ENCODE data around the gene POP5. TPM values are rescaled to one million over a fixed set of nuclear protein-coding genes. Genes with fewer than 3 reads are reported as not detected.

The POP5 gene
- total and polyA plus RNA-seq, 12 donors = 31.4 to 158 (median 68.9) TPM

GRCh38 chr12:120539303-120539702 is 41.9 kb downstream of the POP5 start:
- Histone ChIP-seq H3K36me3 (replicated peaks in 1 of 2) (peaks cover 0 to 6% of the 10 kb centered on the region in 2 donors), H3K4me1 (replicated peaks in 1 of 2) (peaks cover 82 to 83% of the 10 kb centered on the region in 2 donors), H3K27ac (peak overlapping the region; percentile 70 to 99 (median 86)), H3K4me3 (no peak overlapping the region), H3K9me3 (replicated peaks in 1 of 3) (no peaks in the 10 kb centered on the region), H3K27me3 (no peaks in the 10 kb centered on the region)
- 15 to 33% (median 30%) methylated on average over 1 of the region's 1 CpG for WGBS, 4 donors
- intact Hi-C loops (cut with DNase I) = no loop called here
- DNase-seq = peak in 2 of 7 donors; percentile 16 to 40
- TF ChIP-seq, protein P1, sequence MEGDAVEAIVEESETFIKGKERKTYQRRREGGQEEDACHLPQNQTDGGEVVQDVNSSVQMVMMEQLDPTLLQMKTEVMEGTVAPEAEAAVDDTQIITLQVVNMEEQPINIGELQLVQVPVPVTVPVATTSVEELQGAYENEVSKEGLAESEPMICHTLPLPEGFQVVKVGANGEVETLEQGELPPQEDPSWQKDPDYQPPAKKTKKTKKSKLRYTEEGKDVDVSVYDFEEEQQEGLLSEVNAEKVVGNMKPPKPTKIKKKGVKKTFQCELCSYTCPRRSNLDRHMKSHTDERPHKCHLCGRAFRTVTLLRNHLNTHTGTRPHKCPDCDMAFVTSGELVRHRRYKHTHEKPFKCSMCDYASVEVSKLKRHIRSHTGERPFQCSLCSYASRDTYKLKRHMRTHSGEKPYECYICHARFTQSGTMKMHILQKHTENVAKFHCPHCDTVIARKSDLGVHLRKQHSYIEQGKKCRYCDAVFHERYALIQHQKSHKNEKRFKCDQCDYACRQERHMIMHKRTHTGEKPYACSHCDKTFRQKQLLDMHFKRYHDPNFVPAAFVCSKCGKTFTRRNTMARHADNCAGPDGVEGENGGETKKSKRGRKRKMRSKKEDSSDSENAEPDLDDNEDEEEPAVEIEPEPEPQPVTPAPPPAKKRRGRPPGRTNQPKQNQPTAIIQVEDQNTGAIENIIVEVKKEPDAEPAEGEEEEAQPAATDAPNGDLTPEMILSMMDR (IDR thresholded peaks at IDR 0.05) = no peak
- no peak for TF ChIP-seq POLR2A (IDR thresholded peaks at IDR 0.05)

DNA sequence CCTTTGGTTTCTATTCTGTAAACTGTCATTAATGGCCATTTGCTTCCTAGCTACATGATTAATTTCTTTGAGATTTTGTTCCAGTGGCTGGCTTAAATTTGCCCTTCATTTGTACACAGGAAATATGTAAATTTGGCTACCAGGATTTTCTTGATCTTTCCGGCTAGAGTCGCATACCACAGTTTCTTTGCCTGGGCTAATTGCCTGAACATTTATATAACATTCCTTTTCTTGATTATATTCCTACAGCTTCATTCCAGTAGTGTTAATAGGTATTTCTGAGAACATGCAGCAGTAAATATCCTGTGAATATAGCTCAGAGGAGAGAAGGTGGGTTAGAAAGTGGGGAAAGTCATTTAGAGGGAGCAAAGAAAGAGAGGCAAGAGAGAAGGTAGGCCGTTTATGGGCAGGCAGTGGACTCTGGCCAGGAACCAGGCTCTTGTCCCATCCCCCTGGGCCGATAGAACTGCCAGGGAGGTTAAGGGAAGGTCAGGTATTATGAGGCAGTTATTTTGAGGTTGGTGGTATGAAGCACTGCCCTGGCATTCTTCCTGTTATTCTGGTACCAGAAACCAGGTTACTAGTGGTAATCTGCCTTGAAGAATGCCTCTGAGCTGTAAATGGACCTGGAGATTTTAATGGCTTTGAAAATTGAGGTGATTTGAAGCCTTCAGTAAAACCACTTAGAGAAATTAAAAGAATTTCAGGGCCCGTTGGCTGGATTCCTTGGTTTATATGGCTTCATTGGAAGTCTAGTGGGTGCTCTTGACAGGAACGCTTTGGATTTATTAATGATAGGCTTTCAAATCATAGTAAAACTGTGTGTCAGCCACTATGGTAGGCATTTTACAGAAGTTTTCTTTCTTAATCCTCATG is 42.7 kb downstream of the POP5 start:
- Histone ChIP-seq H3K36me3 (replicated peaks in 1 of 2) (peaks cover 0 to 6% of the 10 kb centered on the region in 2 donors), H3K27me3 (no peaks in the 10 kb centered on the region), H3K4me3 (peak overlapping the region in 1 of 4 donors; percentile 90), H3K27ac (peak overlapping the region; percentile 70 to 99 (median 86)), H3K4me1 (replicated peaks in 1 of 2) (peaks cover 74 to 80% of the 10 kb centered on the region in 2 donors), H3K9me3 (replicated peaks in 1 of 3) (no peaks in the 10 kb centered on the region)
- WGBS, 4 donors = 9 to 15% (median 11%) methylated on average over 6 of the region's 6 CpGs
- TF ChIP-seq POLR2A (IDR thresholded peaks at IDR 0.05) = peak in 1 of 2 donors; percentile 45
- TF ChIP-seq, protein P1 (IDR thresholded peaks at IDR 0.05) = no peak
- peak; percentile 52 to 80 (median 71) for DNase-seq
- intact Hi-C loops (cut with DNase I) = no loop called here

DNA sequence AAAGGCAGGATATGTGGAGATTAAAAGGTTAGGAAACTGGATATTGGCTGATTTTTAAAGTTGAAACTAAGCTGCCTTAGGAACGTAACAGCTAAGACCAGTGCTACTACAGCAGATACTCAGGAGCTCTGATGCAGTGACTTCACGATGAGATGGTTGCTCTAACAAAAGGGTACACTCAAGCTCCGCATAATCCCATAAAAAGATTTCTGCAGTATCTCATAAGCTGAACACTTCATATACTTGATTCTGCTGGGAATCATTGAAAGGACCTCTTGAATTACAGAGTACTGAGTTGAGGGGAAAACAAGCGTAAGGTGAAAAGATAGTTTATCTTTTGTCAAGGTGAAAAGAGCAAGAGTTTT is 43.4 kb downstream of the POP5 start:
- TF ChIP-seq POLR2A (IDR thresholded peaks at IDR 0.05) = no peak
- TF ChIP-seq, protein P1 (IDR thresholded peaks at IDR 0.05) = no peak
- peaks cover 0 to 6% of the 10 kb centered on the region in 2 donors for H3K36me3 ChIP-seq (replicated peaks in 1 of 2)
- no peak for DNase-seq
- peaks cover 68 to 73% of the 10 kb centered on the region in 2 donors for H3K4me1 ChIP-seq (replicated peaks in 1 of 2)
- H3K27ac ChIP-seq = peak overlapping the region; percentile 70 to 99 (median 86)
- H3K27me3 ChIP-seq = no peaks in the 10 kb centered on the region
- H3K4me3 ChIP-seq = peak overlapping the region in 1 of 4 donors; percentile 90
- 23 to 39% (median 33%) methylated on average over 4 of the region's 4 CpGs for WGBS, 4 donors
- no peaks in the 10 kb centered on the region for H3K9me3 ChIP-seq (replicated peaks in 1 of 3)
- intact Hi-C loops (cut with DNase I) = no loop called here

- WGBS, 4 donors = 25 to 32% (median 30%) methylated on average over 13 of the region's 13 CpGs
- TF ChIP-seq POLR2A (IDR thresholded peaks at IDR 0.05) = no peak
- TF ChIP-seq, protein P1 (IDR thresholded peaks at IDR 0.05) = no peak
- no peaks in the 10 kb centered on the region for H3K36me3 ChIP-seq (replicated peaks in 1 of 2)
- intact Hi-C loops (cut with DNase I) = no loop called here
- H3K27me3 ChIP-seq = no peaks in the 10 kb centered on the region
- DNase-seq = peak in 1 of 7 donors; percentile 24
- H3K27ac ChIP-seq = peak overlapping the region; percentile 74 to 99 (median 97)
- H3K9me3 ChIP-seq (replicated peaks in 1 of 3) = no peaks in the 10 kb centered on the region
- peaks cover 51 to 57% of the 10 kb centered on the region in 2 donors for H3K4me1 ChIP-seq (replicated peaks in 1 of 2)
- H3K4me3 ChIP-seq = peak overlapping the region in 3 of 4 donors; percentile 13 to 98 (median 90)
Measured at GRCh38 chr12:120536064-120536791, 45.0 kb downstream of the POP5 start.
